Lung (tissue), 12 donors: Measurements from ENCODE around the gene TBPL1. TPM values are rescaled to one million over a fixed set of nuclear protein-coding genes. Genes with fewer than 3 reads are reported as not detected.
A peak's percentile ranks its signal among the peaks of the same experiment; 100 is the strongest.
"Not testable (repeated sequence)": the region's sequence is repeated elsewhere in the genome, so short reads cannot be mapped to it uniquely, and the experiment has no call there.

Source experiments
- ATAC-seq: fragments of 200-7000 bp; cut with Tn5 transposase; one replicate; pipeline ENCODE4 v1.9.1; 2020; ENCODE audit warnings: moderate number of reproducible peaks; ENCODE audit not compliant: insufficient read depth, low FRiP score
- DNase-seq, 3 donors: peaks; one replicate each; pipeline ENCODE4 v3.0.0-alpha.2; 2013 to 2017
- H3K27ac ChIP-seq, 2 donors: one replicate each; pipeline ENCODE4 v1.5.1; 2013; ENCODE audit warnings: mild to moderate bottlenecking in 2 of 2, moderate library complexity in 2 of 2, control low read depth in 1 of 2, inconsistent platforms in 1 of 2, low read depth in 1 of 2, low read length in 1 of 2
- H3K27me3 ChIP-seq, 3 donors: one replicate each; pipeline ENCODE4 v1.5.1; 2013; ENCODE audit warnings: low read length in 2 of 3; ENCODE audit not compliant: control insufficient read depth in 3 of 3, insufficient read depth in 3 of 3
- H3K36me3 ChIP-seq, 4 donors: one replicate each; pipeline ENCODE4 v1.5.1; 2013; ENCODE audit warnings: low read length in 4 of 4, mild to moderate bottlenecking in 1 of 4, moderate library complexity in 1 of 4; ENCODE audit not compliant: control insufficient read depth in 4 of 4, insufficient read depth in 4 of 4
- H3K4me1 ChIP-seq, 5 donors: one replicate each; pipeline ENCODE4 v1.5.1; 2013; ENCODE audit warnings: low read length in 5 of 5, mild to moderate bottlenecking in 2 of 5, moderate library complexity in 1 of 5; ENCODE audit not compliant: control insufficient read depth in 5 of 5, insufficient read depth in 5 of 5
- H3K4me3 ChIP-seq: one replicate; pipeline ENCODE4 v1.5.1; 2013; ENCODE audit warnings: mild to moderate bottlenecking, control low read depth, moderate library complexity
- H3K9ac ChIP-seq, 2 donors: one replicate each; pipeline ENCODE4 v1.5.1; 2013; ENCODE audit warnings: low read length in 2 of 2, control low read depth in 1 of 2; ENCODE audit not compliant: insufficient read depth in 1 of 2
- H3K9me3 ChIP-seq, 4 donors: one replicate each; pipeline ENCODE4 v1.5.1; 2013; ENCODE audit warnings: low read length in 3 of 4, mild to moderate bottlenecking in 1 of 4, moderate library complexity in 1 of 4; ENCODE audit not compliant: control insufficient read depth in 4 of 4, insufficient read depth in 3 of 4
- CTCF ChIP-seq: IDR thresholded peaks from 2 replicates; pipeline ENCODE4 v1.5.1; 2012; ENCODE audit warnings: mild to moderate bottlenecking; ENCODE audit errors: control extremely low read depth, extremely low read depth
- WGBS, 2 donors: extraction: QIAGEN DNeasy Blood & Tissue Kit; methylation state at CpG; one replicate each; pipeline ENCODE4 v1.1.7; 2013; 5-methylcytosine and 5-hydroxymethylcytosine counted together
- polyA plus RNA-seq, 2 donors: library from polyadenylated mRNA; stranded (reverse); fragments of 200-250 nt; gene quantifications; one replicate each; pipeline ENCODE4 v1.2.1, GENCODE V29; 2013
- total RNA-seq, 2 donors: library from RNA; depleted of rRNA in 1 of 2; stranded (reverse); fragments of >200 nt in 1 of 2; gene quantifications; one replicate each; pipeline ENCODE4 v1.2.1, GENCODE V29; 2014 to 2021
- donor health status: control.
- donor health status: control.
- donor health status: Bipolar disorder and iron deficiency.
- donor health status: healthy.
- donor health status: DM: yes; HTN: yes; CAD: no.

Gene TBPL1
- total and polyA plus RNA-seq, 4 donors: 20.4 to 31.3 (median 23.0) TPM

DNA sequence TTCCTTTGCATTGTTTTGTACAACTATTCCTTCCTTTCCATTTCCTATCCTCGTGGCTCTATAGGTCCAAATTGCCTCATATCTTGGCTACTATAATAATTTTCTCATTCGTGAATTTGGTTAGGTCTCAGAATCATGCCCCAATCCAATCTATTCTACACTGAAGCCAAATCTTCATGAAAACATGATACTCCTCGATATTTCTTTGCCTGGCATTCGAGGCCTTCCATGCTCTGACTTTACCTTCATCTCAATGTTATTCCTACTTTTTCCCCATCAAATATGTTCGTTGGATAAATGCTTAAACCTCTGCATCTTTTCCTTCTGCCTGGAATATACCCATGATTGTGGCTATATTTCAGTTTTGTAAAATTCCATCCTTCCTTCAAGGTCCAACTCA lies 33.7 kb upstream of the TBPL1 start:
- 81 to 87% methylated on average over 5 of the region's 5 CpGs for WGBS, 2 donors
- Histone ChIP-seq H3K4me1 (peaks cover 0 to 24% (median 0%) of the 10 kb centered on the region in 5 donors), H3K9ac (no peak overlapping the region), H3K9me3 (no peaks in the 10 kb centered on the region), H3K4me3 (no peak overlapping the region), H3K27ac (no peak overlapping the region), H3K36me3 (no peaks in the 10 kb centered on the region), H3K27me3 (no peaks in the 10 kb centered on the region)
- no peak for DNase-seq
- no peak for ATAC-seq
- TF ChIP-seq CTCF: no peak

- H3K27ac ChIP-seq: no peak overlapping the region
- H3K4me1 ChIP-seq: peaks cover 0 to 22% (median 0%) of the 10 kb centered on the region in 5 donors
- H3K27me3 ChIP-seq: no peaks in the 10 kb centered on the region
- no peaks in the 10 kb centered on the region for H3K36me3 ChIP-seq
- no peak overlapping the region for H3K4me3 ChIP-seq
- TF ChIP-seq CTCF: peak; percentile 49
- DNase-seq: peak; percentile 86 to 91 (median 90)
- no peak overlapping the region for H3K9ac ChIP-seq
- 25 to 27% methylated on average over 6 of the region's 6 CpGs for WGBS, 2 donors
- no peak for ATAC-seq
- H3K9me3 ChIP-seq: no peaks in the 10 kb centered on the region
Observed at GRCh38 chr6:133921249-133921859, 31.7 kb upstream of the TBPL1 start.

DNA sequence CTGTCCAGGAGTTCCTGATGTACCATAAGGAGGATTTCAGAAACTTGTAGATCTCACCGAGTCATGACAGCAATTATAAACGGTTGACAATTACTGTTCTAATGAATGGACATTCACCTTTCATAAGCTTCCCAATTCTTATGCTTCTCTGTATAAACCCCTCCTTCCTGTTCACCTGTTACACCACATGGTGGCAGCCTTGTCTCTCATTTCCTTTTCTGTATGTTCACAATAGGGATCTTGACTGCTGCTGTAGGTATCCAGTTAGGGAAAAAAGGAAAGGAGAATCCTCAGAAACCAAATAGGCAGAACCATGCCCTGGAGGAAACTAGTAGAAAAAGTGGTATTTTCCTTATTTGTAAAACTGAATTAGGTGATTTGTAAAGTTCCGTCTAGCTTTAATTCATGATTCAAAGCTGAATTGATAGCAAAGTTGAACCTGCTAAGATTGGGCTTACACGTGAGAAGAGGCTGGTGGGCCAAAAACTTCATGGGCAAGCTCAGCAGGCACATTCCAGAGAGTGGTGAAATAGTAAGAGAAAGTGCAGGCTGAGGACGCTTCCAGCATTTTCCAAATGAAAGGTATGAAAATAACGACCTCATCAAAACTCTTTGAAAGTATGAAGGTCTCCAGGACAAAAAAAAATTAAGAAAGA lies 29.0 kb upstream of the TBPL1 start:
- Histone ChIP-seq H3K9ac (no peak overlapping the region), H3K36me3 (no peaks in the 10 kb centered on the region), H3K9me3 (no peaks in the 10 kb centered on the region), H3K27ac (no peak overlapping the region), H3K4me3 (no peak overlapping the region), H3K27me3 (no peaks in the 10 kb centered on the region), H3K4me1 (no peaks in the 10 kb centered on the region)
- peak; percentile 73 to 90 (median 86) for DNase-seq
- peak; percentile 88 for TF ChIP-seq CTCF
- ATAC-seq: peak; percentile 93
- WGBS, 2 donors: 27 to 29% methylated on average over 6 of the region's 6 CpGs

DNA sequence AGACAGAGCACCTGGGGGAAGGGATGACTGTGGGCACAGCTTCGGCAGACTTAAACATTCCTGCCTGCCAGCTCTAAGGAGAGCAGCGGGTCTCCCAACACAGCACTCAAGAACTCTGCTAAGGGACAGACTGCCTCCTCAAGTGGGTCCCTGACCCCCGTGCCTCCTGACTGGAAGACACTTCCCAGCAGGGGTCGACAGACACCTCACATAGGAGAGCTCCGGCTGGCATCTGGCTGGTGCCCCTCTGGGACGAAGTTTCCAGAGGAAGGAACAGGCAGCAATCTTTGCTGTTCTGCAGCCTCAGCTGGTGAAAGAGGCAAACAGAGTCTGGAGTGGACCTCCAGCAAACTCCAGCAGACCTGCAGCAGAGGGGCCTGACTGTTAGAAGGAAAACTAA lies 21.8 kb upstream of the TBPL1 start:
- 65 to 75% methylated on average over 6 of the region's 6 CpGs for WGBS, 2 donors
- not testable (repeated sequence) for H3K9ac ChIP-seq, H3K4me3 ChIP-seq, H3K36me3 ChIP-seq, H3K27me3 ChIP-seq, H3K27ac ChIP-seq, DNase-seq, H3K4me1 ChIP-seq, ATAC-seq, H3K9me3 ChIP-seq

- not testable (repeated sequence) for DNase-seq, H3K4me1 ChIP-seq, H3K9ac ChIP-seq, H3K9me3 ChIP-seq, H3K27ac ChIP-seq, ATAC-seq, H3K27me3 ChIP-seq, H3K36me3 ChIP-seq, H3K4me3 ChIP-seq
- 85% methylated on average over 3 of the region's 3 CpGs for WGBS, 2 donors
Observed at GRCh38 chr6:133936352-133936751, 16.7 kb upstream of the TBPL1 start.
